HG03159 (cell line): ENCODE results near the gene NARF.

Source experiments
- ATAC-seq: cut with Tn5 transposase; IDR thresholded peaks from one replicate; pipeline ENCODE4 v1.9.1; 2021; ENCODE audit warnings: mild to moderate bottlenecking, moderate library complexity; ENCODE audit not compliant: unreplicated experiment

Gene NARF

GRCh38 chr17:82433560-82434215 lies 24.9 kb upstream of the NARF start:
- no peak for ATAC-seq

GRCh38 chr17:82434216-82434565 lies 24.4 kb upstream of the NARF start:
- ATAC-seq, result no peak

- ATAC-seq, result no peak
Observed at GRCh38 chr17:82435103-82435502, 23.4 kb upstream of the NARF start.

- no peak for ATAC-seq
Observed at GRCh38 chr17:82435601-82436583, 22.6 kb upstream of the NARF start.

GRCh38 chr17:82436601-82437324 lies 21.8 kb upstream of the NARF start:
- no peak for ATAC-seq

- ATAC-seq, result no peak
Observed at GRCh38 chr17:82437325-82437668, 21.2 kb upstream of the NARF start.

GRCh38 chr17:82438401-82439193 lies 19.9 kb upstream of the NARF start:
- no peak for ATAC-seq

GRCh38 chr17:82439194-82439828 lies 19.2 kb upstream of the NARF start:
- ATAC-seq, result no peak

GRCh38 chr17:82439829-82440365 lies 18.6 kb upstream of the NARF start:
- ATAC-seq, result no peak

GRCh38 chr17:82440469-82440981 lies 18.0 kb upstream of the NARF start:
- ATAC-seq, result no peak

- no peak for ATAC-seq
Observed at GRCh38 chr17:82440991-82441627, 17.4 kb upstream of the NARF start.

GRCh38 chr17:82441691-82442487 lies 16.7 kb upstream of the NARF start:
- ATAC-seq, result no peak

- ATAC-seq, result no peak
Observed at GRCh38 chr17:82442643-82443464, 15.7 kb upstream of the NARF start.

- ATAC-seq, result no peak
Observed at GRCh38 chr17:82443465-82444283, 14.9 kb upstream of the NARF start.

GRCh38 chr17:82444284-82444893 lies 14.2 kb upstream of the NARF start:
- ATAC-seq, result no peak

- ATAC-seq, result no peak
Observed at GRCh38 chr17:82444941-82445521, 13.5 kb upstream of the NARF start.
